ENCODE measurements around the gene OR13C8.

OR13C8 gene

DNA sequence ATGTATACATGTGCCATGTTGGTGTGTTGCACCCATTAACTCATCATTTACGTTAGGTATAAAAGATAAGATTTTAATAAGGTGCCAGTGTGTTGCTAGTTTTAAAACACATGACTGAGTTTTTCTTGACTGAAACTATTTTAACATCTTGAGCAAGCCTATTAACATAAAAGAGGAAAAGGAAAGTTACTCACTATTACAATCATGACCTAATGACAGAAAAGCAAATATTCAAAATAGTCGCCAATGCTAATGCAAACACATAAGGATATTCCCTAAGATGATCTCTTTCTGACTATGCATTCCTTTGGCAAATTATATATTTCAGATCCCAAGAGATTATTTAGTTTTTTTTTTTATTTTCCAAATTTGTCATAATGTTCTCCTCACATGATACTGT, 42.2 kb downstream of the OR13C8 start:
- no peak for DNase-seq (ENCODE audit: low read depth)

DNA sequence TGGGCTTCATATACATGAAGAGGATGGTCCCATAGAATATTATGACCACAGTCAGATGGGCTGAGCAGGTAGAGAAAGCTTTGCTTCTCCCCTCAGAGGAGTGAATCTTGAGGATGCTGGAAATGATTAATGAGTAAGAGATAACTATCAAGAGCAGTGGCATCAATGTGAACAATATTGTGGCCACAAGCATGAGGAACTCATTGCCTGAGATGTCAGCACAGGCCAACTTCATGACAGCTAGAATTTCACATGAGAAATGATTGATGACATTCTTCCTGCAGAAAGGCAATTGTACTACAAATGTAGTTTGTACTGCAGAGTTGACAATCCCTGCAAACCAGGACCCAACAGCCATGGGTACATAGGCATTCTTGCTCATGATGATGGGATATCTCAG, 48.5 kb downstream of the OR13C8 start:
- no peak for DNase-seq (ENCODE audit: low read depth)

DNA sequence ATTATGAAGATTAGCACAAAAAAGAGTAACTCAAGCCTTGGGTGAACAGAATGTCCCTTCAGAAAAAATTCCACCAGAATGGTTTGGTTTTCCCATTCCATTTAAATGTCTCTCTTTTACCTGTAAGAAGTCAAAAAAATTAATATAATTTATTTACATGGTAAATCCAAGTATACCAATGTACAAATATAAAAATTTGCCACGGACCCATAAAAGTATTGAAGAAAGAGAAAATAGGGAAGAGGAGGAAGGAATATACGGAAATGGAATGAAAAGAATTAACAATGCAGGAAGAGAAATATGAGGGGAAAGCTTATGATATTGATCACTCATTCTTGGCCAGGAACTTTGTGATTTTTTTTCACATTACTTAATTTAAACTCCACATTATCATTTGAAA, 49.1 kb downstream of the OR13C8 start, which contains the start of gene OR13C9:
OR13C9 (minus strand) TSS at position 101 of the 400 bp plus-strand sequence; CDS start at position 101, 0 bp downstream.
- DNase-seq (ENCODE audit: low read depth), result no peak

Data from iris pigment epithelial cell (primary cell).